Left ventricle myocardium inferior (tissue), 1 donor: ENCODE data around the gene EPB42. TPM values are rescaled to one million over a fixed set of nuclear protein-coding genes. Genes with fewer than 3 reads are reported as not detected.
A peak's percentile ranks its signal among the peaks of the same experiment; 100 is the strongest.
"Not testable (repeated sequence)": the region's sequence is repeated elsewhere in the genome, so short reads cannot be mapped to it uniquely, and the experiment has no call there.

Experiments used
- DNase-seq: peaks from one replicate; pipeline ENCODE4 v3.0.0-alpha.2; 2020
- H3K27ac ChIP-seq: fragments of 200-600 bp; replicated peaks from 2 replicates; pipeline ENCODE4 v1.8.0; 2021
- H3K27me3 ChIP-seq: fragments of 200-600 bp; 2 replicates; pipeline ENCODE4 v1.8.0; 2021; ENCODE audit warnings: low read depth
- H3K36me3 ChIP-seq: fragments of 200-600 bp; 2 replicates; pipeline ENCODE4 v1.8.0; 2021
- H3K4me1 ChIP-seq: fragments of 200-600 bp; 2 replicates; pipeline ENCODE4 v1.8.0; 2021
- H3K4me3 ChIP-seq: fragments of 200-600 bp; 2 replicates; pipeline ENCODE4 v1.8.0; 2021; ENCODE audit warnings: mild to moderate bottlenecking, moderate library complexity
- H3K9me3 ChIP-seq: fragments of 200-600 bp; replicated peaks from 2 replicates; pipeline ENCODE4 v1.8.0; 2021
- intact Hi-C: fragments of 100-400 bp; cut with micrococcal nuclease; formaldehyde crosslinking; loops from one replicate; pipeline ENCODE4 v1.11.0; 2022
- total RNA-seq: library from RNA; stranded (reverse); fragmentation: NEBNext Ultra II Directional; extraction: Animal tissue kit (Norgen Biotek cat#: 25700); gene quantifications from one replicate; pipeline ENCODE4 v1.2.1, GENCODE V29; 2021
- TF ChIP-seq, protein P1 (sequence below): fragments of 200-600 bp; IDR thresholded peaks from 2 replicates; pipeline ENCODE4 v1.8.0; 2021; ENCODE audit warnings: antibody characterized with exemption, mild to moderate bottlenecking, borderline replicate concordance
- donor health status: DM: no; HTN: yes; CAD: no; lungs with severe emphysema.

The EPB42 gene
- total RNA-seq, 1 donor from 2014 or later = not detected

DNA sequence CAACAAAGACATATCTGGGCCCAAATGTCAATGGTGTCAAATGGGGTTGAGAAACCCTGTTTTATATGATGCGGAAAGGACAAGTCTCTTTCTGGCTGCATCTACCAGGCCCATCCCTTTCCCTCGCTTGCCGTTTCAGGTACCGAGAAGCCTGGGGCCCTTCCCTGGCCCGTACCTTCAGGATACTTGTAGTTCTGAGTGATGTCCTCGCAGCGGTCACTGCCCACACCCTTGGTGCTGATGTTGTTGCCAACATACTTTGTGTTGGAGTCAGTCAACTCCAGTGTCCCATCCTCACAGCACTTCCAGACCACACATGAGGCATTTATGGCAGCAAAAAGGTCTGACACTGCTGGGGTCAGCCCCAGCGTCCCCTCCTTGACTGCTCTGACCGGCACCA is 13.8 kb downstream of the EPB42 start:
- intact Hi-C loops = no loop called here
- TF ChIP-seq, protein P1, sequence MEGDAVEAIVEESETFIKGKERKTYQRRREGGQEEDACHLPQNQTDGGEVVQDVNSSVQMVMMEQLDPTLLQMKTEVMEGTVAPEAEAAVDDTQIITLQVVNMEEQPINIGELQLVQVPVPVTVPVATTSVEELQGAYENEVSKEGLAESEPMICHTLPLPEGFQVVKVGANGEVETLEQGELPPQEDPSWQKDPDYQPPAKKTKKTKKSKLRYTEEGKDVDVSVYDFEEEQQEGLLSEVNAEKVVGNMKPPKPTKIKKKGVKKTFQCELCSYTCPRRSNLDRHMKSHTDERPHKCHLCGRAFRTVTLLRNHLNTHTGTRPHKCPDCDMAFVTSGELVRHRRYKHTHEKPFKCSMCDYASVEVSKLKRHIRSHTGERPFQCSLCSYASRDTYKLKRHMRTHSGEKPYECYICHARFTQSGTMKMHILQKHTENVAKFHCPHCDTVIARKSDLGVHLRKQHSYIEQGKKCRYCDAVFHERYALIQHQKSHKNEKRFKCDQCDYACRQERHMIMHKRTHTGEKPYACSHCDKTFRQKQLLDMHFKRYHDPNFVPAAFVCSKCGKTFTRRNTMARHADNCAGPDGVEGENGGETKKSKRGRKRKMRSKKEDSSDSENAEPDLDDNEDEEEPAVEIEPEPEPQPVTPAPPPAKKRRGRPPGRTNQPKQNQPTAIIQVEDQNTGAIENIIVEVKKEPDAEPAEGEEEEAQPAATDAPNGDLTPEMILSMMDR = no peak
- H3K4me3 ChIP-seq = no peak overlapping the region
- peaks cover 39% of the 10 kb centered on the region for H3K27me3 ChIP-seq
- H3K27ac ChIP-seq = no peak overlapping the region
- peaks cover 6% of the 10 kb centered on the region for H3K4me1 ChIP-seq
- H3K9me3 ChIP-seq = no peaks in the 10 kb centered on the region
- DNase-seq = no peak
- H3K36me3 ChIP-seq = no peaks in the 10 kb centered on the region

DNA sequence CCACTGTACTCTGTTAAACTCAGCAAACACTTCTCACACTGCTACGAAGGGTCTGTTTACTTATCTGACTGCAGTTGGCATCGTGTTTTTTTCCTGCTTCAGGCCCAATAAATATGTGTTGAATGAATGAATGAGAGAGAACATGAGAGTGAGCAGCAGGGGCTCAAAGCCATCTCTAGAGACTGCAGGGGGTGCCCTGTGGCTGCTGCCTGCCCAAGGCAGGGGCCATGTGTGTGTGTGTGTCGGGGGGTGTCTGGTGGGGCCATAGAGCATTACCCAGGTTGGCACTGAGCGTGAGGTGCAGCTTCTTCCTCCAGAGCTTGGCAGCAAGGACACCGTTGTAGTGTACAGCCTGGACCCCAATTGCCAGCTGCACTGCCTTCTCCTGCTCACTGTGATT is 14.8 kb downstream of the EPB42 start:
- Histone ChIP-seq H3K36me3 (no peaks in the 10 kb centered on the region), H3K27me3 (peaks cover 33% of the 10 kb centered on the region), H3K4me1 (peaks cover 6% of the 10 kb centered on the region), H3K4me3 (no peak overlapping the region), H3K27ac (no peak overlapping the region), H3K9me3 (no peaks in the 10 kb centered on the region)
- no peak for DNase-seq
- intact Hi-C loops = no loop called here
- TF ChIP-seq, protein P1 = no peak

DNA sequence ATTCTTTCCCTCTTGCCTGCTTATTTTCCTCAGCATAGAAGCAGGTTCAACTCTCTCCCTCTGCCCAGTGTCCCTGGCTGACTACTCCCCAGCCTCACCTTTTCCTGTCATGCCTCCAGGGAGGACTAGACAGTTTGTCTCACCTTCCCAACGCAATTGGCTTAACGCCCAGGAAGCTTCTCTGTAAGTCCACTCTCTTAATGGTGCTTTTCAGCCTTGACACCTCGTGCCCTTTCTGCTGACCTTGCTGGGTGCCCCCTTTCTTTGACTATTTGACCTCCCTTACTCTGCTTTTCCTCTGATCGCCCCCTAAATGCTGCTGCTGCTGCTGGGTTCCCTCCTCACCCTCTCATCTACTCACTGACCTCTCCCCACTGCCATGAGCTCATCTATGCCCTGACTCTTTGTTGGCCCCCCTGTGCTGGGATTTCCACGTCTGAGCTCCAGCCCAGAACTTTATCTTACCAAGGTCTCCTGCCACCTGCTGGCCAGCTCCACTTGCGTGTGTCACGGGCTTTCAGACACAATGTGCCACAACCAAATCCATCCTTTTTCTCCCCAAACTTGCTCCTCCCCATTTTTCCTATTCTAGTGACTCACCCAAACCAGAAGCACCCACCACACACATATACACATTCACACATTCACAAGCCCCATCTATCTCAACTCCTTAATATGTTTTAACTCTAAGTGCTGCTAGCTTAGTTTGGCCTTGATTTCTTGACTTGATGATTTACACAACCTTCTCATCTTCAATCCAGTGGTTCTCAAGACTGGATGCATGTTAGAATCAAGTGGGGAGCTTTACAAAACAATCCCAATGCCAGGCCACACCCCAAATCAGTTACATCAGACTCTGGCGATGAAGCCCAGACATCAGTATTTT is 16.6 kb downstream of the EPB42 start:
- H3K36me3 ChIP-seq = no peaks in the 10 kb centered on the region
- intact Hi-C loops = no loop called here
- no peak overlapping the region for H3K27ac ChIP-seq
- peaks cover 16% of the 10 kb centered on the region for H3K27me3 ChIP-seq
- H3K9me3 ChIP-seq = no peaks in the 10 kb centered on the region
- TF ChIP-seq, protein P1 = peak; percentile 76
- H3K4me3 ChIP-seq = no peak overlapping the region
- peak; percentile 36 for DNase-seq
- H3K4me1 ChIP-seq = peaks cover 6% of the 10 kb centered on the region

DNA sequence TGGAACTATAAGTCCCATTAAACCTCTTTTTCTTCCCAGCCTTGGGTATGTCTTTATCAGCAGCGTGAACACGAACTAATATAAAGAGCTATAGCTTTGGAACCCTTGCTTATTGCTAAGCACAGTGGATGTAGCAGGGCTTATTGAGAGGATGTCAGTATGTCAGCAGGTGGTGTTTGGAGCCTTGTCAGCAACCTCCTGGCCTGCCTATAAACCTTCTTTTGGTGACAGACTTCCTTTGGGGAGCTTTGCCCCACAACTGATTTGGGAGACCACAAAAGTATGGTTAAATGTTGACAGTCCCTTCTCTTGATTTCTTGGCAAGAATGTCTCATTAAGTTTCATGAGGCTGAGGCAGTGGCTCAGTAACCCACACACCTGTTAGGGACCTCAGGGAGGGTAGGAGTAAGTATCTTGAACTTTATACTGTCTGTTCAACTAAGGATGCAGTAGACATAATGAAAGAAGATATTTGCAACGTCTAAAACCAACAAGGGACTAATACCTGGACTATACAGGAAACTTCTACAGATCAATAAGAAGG is 20.8 kb downstream of the EPB42 start:
- DNase-seq = no peak
- Histone ChIP-seq H3K4me1 (peaks cover 27% of the 10 kb centered on the region), H3K27me3 (no peaks in the 10 kb centered on the region), H3K36me3 (peaks cover 35% of the 10 kb centered on the region), H3K27ac (no peak overlapping the region), H3K9me3 (peaks cover 5% of the 10 kb centered on the region), H3K4me3 (no peak overlapping the region)
- intact Hi-C loops = no loop called here
- TF ChIP-seq, protein P1 = no peak

DNA sequence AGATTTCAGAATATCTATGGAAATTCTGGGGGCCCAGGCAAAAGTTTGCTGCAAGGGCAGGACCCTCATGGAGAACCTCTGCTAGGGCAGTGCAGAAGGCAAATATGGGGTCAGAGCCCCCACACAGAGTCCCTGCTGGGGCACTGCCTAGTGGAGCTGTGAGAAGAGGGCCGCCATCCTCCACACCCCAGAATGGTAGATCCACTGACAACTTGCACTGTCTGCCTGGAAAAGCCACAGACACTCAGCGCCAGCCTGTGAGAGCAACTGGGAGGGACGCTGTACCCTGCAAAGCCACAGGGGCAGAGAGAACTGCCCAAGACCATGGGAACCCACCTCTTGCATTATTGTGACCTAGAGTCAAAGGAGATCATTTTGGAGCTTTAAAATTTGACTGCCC is 21.8 kb downstream of the EPB42 start:
- no peak overlapping the region for H3K27ac ChIP-seq
- peaks cover 5% of the 10 kb centered on the region for H3K9me3 ChIP-seq
- H3K36me3 ChIP-seq = peaks cover 43% of the 10 kb centered on the region
- no peak overlapping the region for H3K4me3 ChIP-seq
- DNase-seq = no peak
- TF ChIP-seq, protein P1 = no peak
- intact Hi-C loops = no loop called here
- no peaks in the 10 kb centered on the region for H3K27me3 ChIP-seq
- H3K4me1 ChIP-seq = peaks cover 32% of the 10 kb centered on the region

DNA sequence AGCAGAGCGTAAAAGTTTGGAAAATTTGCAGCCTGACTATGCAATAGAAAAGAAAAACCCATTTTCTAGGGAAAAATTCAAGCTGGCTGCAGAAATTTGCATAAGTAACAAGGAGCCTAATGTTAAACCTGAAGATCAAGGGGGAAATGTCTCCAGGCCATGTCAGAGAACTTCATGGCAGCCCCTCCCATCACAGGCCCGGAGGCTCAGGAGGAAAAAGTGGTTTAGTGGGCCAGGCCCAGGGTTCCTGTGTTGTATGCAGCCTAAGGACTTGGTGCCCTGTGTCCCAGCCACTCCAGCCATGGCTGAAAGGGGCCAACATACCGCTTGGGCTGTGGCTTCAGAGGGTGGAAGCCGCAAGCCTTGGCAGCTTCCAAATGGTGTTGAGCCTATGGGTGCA is 22.3 kb downstream of the EPB42 start:
- H3K4me1 ChIP-seq = peaks cover 32% of the 10 kb centered on the region
- intact Hi-C loops, DNase-seq, H3K27me3 ChIP-seq, H3K4me3 ChIP-seq, H3K9me3 ChIP-seq, H3K27ac ChIP-seq: not testable (repeated sequence)
- H3K36me3 ChIP-seq = peaks cover 44% of the 10 kb centered on the region

DNA sequence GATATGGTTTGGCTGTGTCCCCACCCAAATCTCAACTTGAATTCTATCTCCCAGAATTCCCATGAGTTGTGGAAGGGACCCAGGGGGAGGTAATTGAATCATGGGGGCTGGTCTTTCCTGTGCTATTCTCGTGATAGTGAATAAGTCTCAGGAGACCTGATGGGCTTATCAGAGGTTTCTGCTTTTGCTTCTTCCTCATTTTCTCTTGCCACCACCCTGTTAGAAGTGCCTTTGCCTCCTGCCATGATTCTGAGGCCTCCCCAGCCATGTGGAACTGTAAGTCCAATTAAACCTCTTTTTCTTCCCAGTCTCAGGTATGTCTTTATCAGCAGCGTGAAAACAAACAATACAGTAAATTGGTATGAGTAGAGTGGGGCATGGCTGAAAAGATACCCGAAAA is 23.0 kb downstream of the EPB42 start:
- intact Hi-C loops, DNase-seq, H3K27ac ChIP-seq, H3K4me3 ChIP-seq, H3K27me3 ChIP-seq, H3K9me3 ChIP-seq: not testable (repeated sequence)
- Histone ChIP-seq H3K36me3 (peaks cover 52% of the 10 kb centered on the region), H3K4me1 (peaks cover 37% of the 10 kb centered on the region)
